Measurements from ENCODE around the gene FLYWCH2. TPM values are rescaled to one million over a fixed set of nuclear protein-coding genes. Genes with fewer than 3 reads are reported as not detected.

The FLYWCH2 gene
- total RNA-seq, 4 donors from 2014 or later, result 18.9 to 47.9 (median 39.5) TPM

- Histone ChIP-seq H3K9me3 (no peaks in the 10 kb centered on the region), H3K27ac (no peak overlapping the region), H3K4me3 (no peak overlapping the region), H3K27me3 (peaks cover 0 to 61% (median 0%) of the 10 kb centered on the region in 4 donors), H3K4me1 (no peaks in the 10 kb centered on the region), H3K36me3 (peaks cover 0 to 24% (median 0%) of the 10 kb centered on the region in 3 donors)
- TF ChIP-seq CTCF (IDR thresholded peaks at IDR 0.05) (no peak), POLR2A (IDR thresholded peaks at IDR 0.05) (no peak)
- WGBS, 2 donors, result 81 to 84% methylated on average over 15 to 16 of the region's 16 CpGs
- intact Hi-C loops (cut with DNase I), result no loop called here
- DNase-seq, result no peak
Measured at GRCh38 chr16:2848933-2849725, 33.9 kb upstream of the FLYWCH2 start.

GRCh38 chr16:2852003-2852730, 30.8 kb upstream of the FLYWCH2 start:
- WGBS, 2 donors, result 80 to 88% methylated on average over 2 to 7 of the region's 16 CpGs
- intact Hi-C loops (cut with DNase I), result no loop called here
- peaks cover 0 to 6% (median 5%) of the 10 kb centered on the region in 3 donors for H3K9me3 ChIP-seq
- H3K36me3 ChIP-seq, result peaks cover 0 to 36% (median 0%) of the 10 kb centered on the region in 3 donors
- H3K27ac ChIP-seq, result no peak overlapping the region
- peaks cover 0 to 69% (median 0%) of the 10 kb centered on the region in 4 donors for H3K27me3 ChIP-seq
- DNase-seq, result no peak
- H3K4me3 ChIP-seq, result no peak overlapping the region
- peaks cover 0 to 20% (median 6%) of the 10 kb centered on the region in 3 donors for H3K4me1 ChIP-seq
- TF ChIP-seq POLR2A (IDR thresholded peaks at IDR 0.05), result no peak

GRCh38 chr16:2852731-2853507, 30.1 kb upstream of the FLYWCH2 start:
- intact Hi-C loops (cut with DNase I), result no loop called here
- no CpG with 5 or more reads among the region's 56 CpGs for WGBS, 2 donors

GRCh38 chr16:2853531-2854073, 29.4 kb upstream of the FLYWCH2 start:
- Histone ChIP-seq H3K36me3 (peaks cover 0 to 36% (median 0%) of the 10 kb centered on the region in 3 donors), H3K9me3 (peaks cover 0 to 6% (median 5%) of the 10 kb centered on the region in 3 donors), H3K27ac (no peak overlapping the region), H3K27me3 (peaks cover 0 to 73% (median 0%) of the 10 kb centered on the region in 4 donors), H3K4me3 (no peak overlapping the region), H3K4me1 (peaks cover 6 to 34% (median 11%) of the 10 kb centered on the region in 3 donors)
- TF ChIP-seq POLR2A (IDR thresholded peaks at IDR 0.05) (no peak), CTCF (IDR thresholded peaks at IDR 0.05) (no peak)
- DNase-seq, result no peak
- 84 to 92% methylated on average over 9 to 10 of the region's 18 CpGs for WGBS, 2 donors
- intact Hi-C loops (cut with DNase I), result no loop called here

More at GRCh38 chr16:2852731-2853507, 30.1 kb upstream of the FLYWCH2 start:
- Histone ChIP-seq H3K27me3 (peaks cover 0 to 70% (median 0%) of the 10 kb centered on the region in 4 donors), H3K4me1 (peaks cover 0 to 27% (median 11%) of the 10 kb centered on the region in 3 donors), H3K4me3 (no peak overlapping the region), H3K9me3 (peaks cover 0 to 6% (median 5%) of the 10 kb centered on the region in 3 donors), H3K27ac (no peak overlapping the region), H3K36me3 (peaks cover 0 to 36% (median 0%) of the 10 kb centered on the region in 3 donors)
- TF ChIP-seq POLR2A (IDR thresholded peaks at IDR 0.05) (no peak), CTCF (IDR thresholded peaks at IDR 0.05) (no peak)
- no peak for DNase-seq

GRCh38 chr16:2854700-2855309, 28.2 kb upstream of the FLYWCH2 start:
- Histone ChIP-seq H3K27ac (no peak overlapping the region), H3K4me1 (peaks cover 9 to 41% (median 11%) of the 10 kb centered on the region in 3 donors), H3K4me3 (no peak overlapping the region), H3K9me3 (peaks cover 0 to 6% (median 5%) of the 10 kb centered on the region in 3 donors), H3K36me3 (peaks cover 0 to 36% (median 0%) of the 10 kb centered on the region in 3 donors), H3K27me3 (peaks cover 0 to 71% (median 0%) of the 10 kb centered on the region in 4 donors)
- TF ChIP-seq POLR2A (IDR thresholded peaks at IDR 0.05) (no peak), CTCF (IDR thresholded peaks at IDR 0.05) (peak in 5 of 6 experiments; percentile 9 to 68 (median 37))
- WGBS, 2 donors, result 60 to 64% methylated on average over 4 of the region's 5 CpGs
- DNase-seq, result no peak
- intact Hi-C loops (cut with DNase I), result no loop called here
